Right lobe of liver (tissue), 6 donors: ENCODE data around the gene PCDHGA5. TPM values are rescaled to one million over a fixed set of nuclear protein-coding genes. Genes with fewer than 3 reads are reported as not detected.
"Not testable (repeated sequence)": the region's sequence is repeated elsewhere in the genome, so short reads cannot be mapped to it uniquely, and the experiment has no call there.

Experiments used
- ATAC-seq, 4 donors: fragments of 200-7000 bp; cut with Tn5 transposase; one replicate each; pipeline ENCODE4 v1.9.1; 2020; ENCODE audit warnings: mild to moderate bottlenecking in 4 of 4, moderate library complexity in 4 of 4
- DNase-seq, 3 donors: peaks; one replicate each; pipeline ENCODE4 v3.0.0-alpha.2; 2020
- H3K27ac ChIP-seq, 3 donors: fragments of 200-600 bp; one replicate each; pipeline ENCODE4 v1.8.0; 2022
- H3K27me3 ChIP-seq, 2 donors: fragments of 200-600 bp; one replicate each; pipeline ENCODE4 v1.8.0; 2022
- H3K36me3 ChIP-seq, 4 donors: fragments of 200-600 bp; sonication (generic) in 1 of 4; one replicate each; pipeline versions ENCODE4 v1.5.1 to v1.8.0; 2017 to 2022; ENCODE audit warnings: control low read depth in 1 of 4
- H3K4me1 ChIP-seq, 4 donors: fragments of 200-600 bp; sonication (generic) in 1 of 4; one replicate each; pipeline versions ENCODE4 v1.5.1 to v1.8.0; 2017 to 2022; ENCODE audit warnings: control low read depth in 1 of 4
- H3K4me3 ChIP-seq, 3 donors: fragments of 200-600 bp; one replicate each; pipeline ENCODE4 v1.8.0; 2022
- H3K9me3 ChIP-seq, 4 donors: fragments of 200-600 bp; sonication (generic) in 1 of 4; one replicate each; pipeline versions ENCODE4 v1.5.1 to v1.8.0; 2017 to 2022; ENCODE audit warnings: control low read depth in 1 of 4
- CTCF ChIP-seq, 4 donors: fragments of 200-600 bp in 3 of 4; fragments of 450-650 bp in 1 of 4; IDR thresholded peaks; one replicate each; pipeline versions ENCODE4 v1.5.1 to v1.8.0; 2016 to 2022; ENCODE audit warnings: antibody characterized with exemption in 4 of 4, mild to moderate bottlenecking in 2 of 4
- POLR2A ChIP-seq: fragments of 450-650 bp; IDR thresholded peaks from one replicate; pipeline ENCODE4 v1.6.1; 2017; ENCODE audit warnings: antibody characterized with exemption, mild to moderate bottlenecking
- WGBS: methylation state at CpG from one replicate; pipeline ENCODE4 v1.1.6; 2018; ENCODE audit warnings: low coverage, low lambda C conversion rate; ENCODE audit not compliant: insufficient coverage; ENCODE audit errors: missing lambda C conversion rate; 5-methylcytosine and 5-hydroxymethylcytosine counted together
- intact Hi-C, 2 donors: fragments of 100-400 bp; cut with DNase I; formaldehyde crosslinking; loops; one replicate each; pipeline versions ENCODE4 v1.11.2 to v1.14.1; 2022
- long read RNA-seq: library from polyadenylated mRNA; unstranded; transcript quantifications from one replicate; pipeline ENCODE4 v2.0.0, GENCODE V29; 2019
- total RNA-seq, 6 experiments: library from RNA; depleted of rRNA in 2 of 6; stranded (reverse); fragments of >200 nt in 2 of 6; fragmentation: NEBNext Ultra II Directional in 3 of 6; extraction: Animal tissue kit (Norgen Biotek cat#: 25700) in 3 of 6; gene quantifications; one replicate each; pipeline versions ENCODE4 v1.1.0 to v1.2.4, GENCODE V29; 2016 to 2023
- donor health status: DM: no; HTN: yes; CAD: no.
- donor health status: DM: no; HTN: no; CAD: no.
- donor health status: DM: no; HTN: no; CAD: no.
- donor health status: DM: no; HTN: yes; CAD: no.
- donor health status: DM: no; HTN: yes; CAD: no.

The PCDHGA5 gene
- total RNA-seq: 1 to 10 TPM in 1 of 6 experiments, under 1 TPM in 5; 0.32 to 1.2 (median 0.57) TPM
- long read RNA-seq: 0 reads

DNA sequence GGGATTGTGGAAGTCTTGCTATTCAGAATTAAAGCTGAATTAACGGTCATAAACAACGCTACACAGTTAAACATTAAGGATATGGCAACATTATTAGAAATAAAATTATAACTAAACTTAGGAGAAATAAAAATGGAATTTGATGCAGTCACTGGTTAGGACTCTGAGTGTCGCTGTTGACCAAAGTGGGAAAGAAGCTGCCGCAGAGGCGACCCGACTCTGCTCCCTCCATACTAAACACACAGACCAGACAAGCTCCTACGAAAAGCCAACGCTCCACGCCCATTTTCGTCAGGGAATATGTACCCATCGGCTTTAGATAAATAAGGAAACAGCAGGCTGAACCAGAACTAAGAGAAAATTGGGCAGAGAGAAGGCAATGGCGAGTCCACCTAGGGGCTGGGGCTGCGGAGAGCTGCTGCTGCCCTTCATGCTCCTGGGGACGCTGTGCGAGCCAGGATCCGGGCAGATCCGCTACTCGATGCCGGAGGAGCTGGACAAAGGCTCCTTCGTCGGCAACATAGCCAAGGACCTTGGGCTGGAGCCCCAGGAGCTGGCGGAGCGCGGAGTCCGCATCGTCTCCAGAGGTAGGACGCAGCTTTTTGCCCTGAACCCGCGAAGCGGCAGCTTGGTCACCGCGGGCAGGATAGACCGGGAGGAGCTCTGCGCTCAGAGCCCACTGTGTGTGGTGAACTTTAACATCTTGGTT, at the start of gene PCDHGA5:
PCDHGA5 (plus strand) TSS at position 211 of the 709 bp plus-strand sequence; CDS start at position 380, 169 bp downstream.
- Histone ChIP-seq H3K36me3 (no peaks in the 10 kb centered on the region), H3K9me3 (peaks cover 0 to 13% (median 1%) of the 10 kb centered on the region in 4 donors), H3K27ac (no peak within 1 kb of the TSS), H3K27me3 (peaks cover 0 to 3% of the 10 kb centered on the region in 2 donors), H3K4me3 (no peak within 1 kb of the TSS), H3K4me1 (no peaks in the 10 kb centered on the region)
- TF ChIP-seq CTCF (IDR thresholded peaks at IDR 0.05) (no peak), POLR2A (no peak)
- DNase-seq (no peak), ATAC-seq (no peak)
- WGBS: 16% methylated on average over 20 of the region's 34 CpGs
- intact Hi-C loops: no loop called here

DNA sequence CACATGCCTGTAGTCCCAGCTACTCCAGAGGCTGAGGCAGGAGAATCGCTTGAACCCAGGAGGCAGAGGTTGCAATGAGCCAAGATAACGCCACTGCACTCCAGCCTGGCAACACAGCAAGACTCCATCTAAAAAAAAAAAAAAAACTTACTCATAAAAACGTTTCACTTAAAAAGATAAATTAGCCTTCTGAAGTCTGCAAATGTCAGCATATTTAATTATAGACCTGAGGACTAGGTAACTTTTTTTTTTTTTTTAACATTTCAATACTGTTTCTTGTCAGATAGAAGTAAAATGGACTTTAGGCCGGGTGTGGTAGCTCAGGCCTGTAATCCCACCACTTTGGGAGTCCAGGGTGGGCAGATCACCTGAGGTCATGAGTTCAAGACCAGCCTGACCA, 47.0 kb upstream of the PCDHGA5 start:
- ATAC-seq, H3K4me1 ChIP-seq, DNase-seq, intact Hi-C loops, H3K4me3 ChIP-seq, H3K27ac ChIP-seq, H3K27me3 ChIP-seq: not testable (repeated sequence)
- WGBS: 88% methylated on average over 4 of the region's 4 CpGs
- H3K36me3 ChIP-seq: peaks cover 0 to 11% (median 0%) of the 10 kb centered on the region in 4 donors
- H3K9me3 ChIP-seq: peaks cover 9 to 45% (median 22%) of the 10 kb centered on the region in 4 donors

DNA sequence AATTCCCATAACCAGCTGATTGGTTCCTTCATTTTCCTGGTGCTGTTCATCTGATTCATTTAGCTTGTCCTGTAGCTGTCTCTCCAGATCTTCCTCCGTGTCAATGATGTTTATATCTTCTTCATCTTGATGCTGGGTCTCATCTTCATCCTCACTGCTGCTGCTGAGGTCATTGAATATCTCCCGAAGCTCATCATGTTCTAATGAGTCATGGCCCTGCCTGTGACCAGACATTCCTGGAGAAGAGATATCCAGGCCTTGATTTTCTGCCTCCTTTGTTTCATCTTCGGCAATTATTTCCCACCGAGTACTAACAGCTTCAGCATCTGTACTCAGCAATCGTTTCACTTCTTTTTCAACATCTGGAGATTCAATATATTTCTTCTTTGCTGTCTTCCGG, 44.8 kb upstream of the PCDHGA5 start:
- Histone ChIP-seq H3K27ac (no peak overlapping the region), H3K27me3 (no peaks in the 10 kb centered on the region), H3K9me3 (peaks cover 9 to 35% (median 22%) of the 10 kb centered on the region in 4 donors), H3K4me1 (no peaks in the 10 kb centered on the region), H3K36me3 (peaks cover 0 to 11% (median 0%) of the 10 kb centered on the region in 4 donors), H3K4me3 (no peak overlapping the region)
- intact Hi-C loops: no loop called here
- DNase-seq (no peak), ATAC-seq (no peak)
- TF ChIP-seq POLR2A (no peak), CTCF (IDR thresholded peaks at IDR 0.05) (no peak)
- 92% methylated on average over 6 of the region's 6 CpGs for whole genome bisulfite sequencing

DNA sequence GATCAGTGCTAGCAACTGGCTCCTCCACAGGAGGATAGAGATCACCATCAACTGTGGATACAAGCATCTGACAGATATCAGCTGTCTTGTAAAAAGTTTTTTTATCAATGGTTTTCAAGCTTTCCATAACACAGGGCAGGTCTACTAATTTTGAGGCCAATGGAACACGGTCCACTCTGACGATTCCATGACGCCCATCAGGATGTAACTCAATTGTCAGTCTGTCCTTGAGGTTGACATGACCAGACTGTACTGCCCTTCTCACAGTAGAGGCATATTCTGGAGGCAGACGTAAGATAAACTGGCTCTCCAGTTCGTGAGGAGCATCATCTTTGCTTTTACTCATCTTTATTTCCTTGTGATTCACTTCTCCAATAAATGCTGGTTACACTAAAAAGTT, 44.3 kb upstream of the PCDHGA5 start:
- Histone ChIP-seq H3K4me3 (peak overlapping the region; percentile 68 to 72 (median 70)), H3K4me1 (no peaks in the 10 kb centered on the region), H3K9me3 (peaks cover 9 to 35% (median 22%) of the 10 kb centered on the region in 4 donors), H3K27ac (no peak overlapping the region), H3K36me3 (peaks cover 0 to 11% (median 0%) of the 10 kb centered on the region in 4 donors), H3K27me3 (no peaks in the 10 kb centered on the region)
- intact Hi-C loops: no loop called here
- no peak for DNase-seq
- no peak for TF ChIP-seq CTCF (IDR thresholded peaks at IDR 0.05)
- no peak for TF ChIP-seq POLR2A
- no peak for ATAC-seq
- 78% methylated on average over 5 of the region's 5 CpGs for WGBS
